ENCODE data around the gene TDG. TPM values are rescaled to one million over a fixed set of nuclear protein-coding genes. Genes with fewer than 3 reads are reported as not detected.
"Not testable (repeated sequence)": the region's sequence is repeated elsewhere in the genome, so short reads cannot be mapped to it uniquely, and the experiment has no call there.

TDG gene
- total and polyA plus RNA-seq, 2 experiments from 2014 or later: 24.0 to 28.5 TPM

- no peak for DNase-seq
- Histone ChIP-seq H3K36me3 (ENCODE audit: low read depth) (peaks cover 5% of the 10 kb centered on the region), H4K20me1 (ENCODE audit: insufficient read depth) (no peaks in the 10 kb centered on the region), H3K4me3 (no peak overlapping the region), H3K4me2 (ENCODE audit: unreplicated experiment) (peak overlapping the region; percentile 36), H2AFZ (peak overlapping the region; percentile 56), H3K9ac (no peak overlapping the region), H3K27me3 (replicated peaks; ENCODE audit: insufficient read depth) (no peaks in the 10 kb centered on the region), H3F3A (ENCODE audit: insufficient read depth) (peaks cover 14% of the 10 kb centered on the region), H3K27ac (peak overlapping the region; percentile 63; the same call in 1 of the 2 replicates), H3K4me1 (ENCODE audit: insufficient read depth) (peaks cover 27% of the 10 kb centered on the region), H3K9me3 (ENCODE audit: low read depth) (no peaks in the 10 kb centered on the region), H3K9me2 (ENCODE audit: insufficient read depth) (no peaks in the 10 kb centered on the region), H3K79me2 (ENCODE audit: insufficient read depth) (no peaks in the 10 kb centered on the region)
- WGBS, 2 experiments (ENCODE audit: low coverage in 1 of 2, low lambda C conversion rate in 2 of 2, missing lambda C conversion rate in 2 of 2): 96 to 98% methylated on average over 2 of the region's 2 CpGs
- TF ChIP-seq EZH2phosphoT487 (IDR thresholded peaks at IDR 0.05; ENCODE audit: insufficient read depth, low read depth) (no peak), EZH2 (IDR thresholded peaks at IDR 0.05; ENCODE audit: insufficient read depth, poor library complexity, severe bottlenecking) (no peak)
- in situ Hi-C loops (cut with MboI): no loop called here
Measured at GRCh38 chr12:104010606-104011169, 45.0 kb downstream of the TDG start.

- Histone ChIP-seq H4K20me1 (ENCODE audit: insufficient read depth) (no peaks in the 10 kb centered on the region), H3K27me3 (replicated peaks; ENCODE audit: insufficient read depth) (no peaks in the 10 kb centered on the region), H3K9me3 (ENCODE audit: low read depth) (no peaks in the 10 kb centered on the region), H2AFZ (peak overlapping the region; percentile 56), H3K9me2 (ENCODE audit: insufficient read depth) (no peaks in the 10 kb centered on the region), H3K36me3 (ENCODE audit: low read depth) (peaks cover 5% of the 10 kb centered on the region), H3K27ac (peak overlapping the region; percentile 63), H3K79me2 (ENCODE audit: insufficient read depth) (no peaks in the 10 kb centered on the region), H3K4me1 (ENCODE audit: insufficient read depth) (peaks cover 27% of the 10 kb centered on the region), H3K4me3 (no peak overlapping the region), H3F3A (ENCODE audit: insufficient read depth) (peaks cover 14% of the 10 kb centered on the region), H3K9ac (no peak overlapping the region), H3K4me2 (ENCODE audit: unreplicated experiment) (peak overlapping the region; percentile 36)
- 45 to 47% methylated on average over 6 of the region's 6 CpGs for WGBS, 2 experiments (ENCODE audit: low coverage in 1 of 2, low lambda C conversion rate in 2 of 2, missing lambda C conversion rate in 2 of 2)
- TF ChIP-seq EZH2phosphoT487 (IDR thresholded peaks at IDR 0.05; ENCODE audit: insufficient read depth, low read depth) (no peak), EZH2 (IDR thresholded peaks at IDR 0.05; ENCODE audit: insufficient read depth, poor library complexity, severe bottlenecking) (no peak)
- DNase-seq: peak; percentile 90
- in situ Hi-C loops (cut with MboI): no loop called here
Measured at GRCh38 chr12:104011253-104011652, 45.6 kb downstream of the TDG start.

- Histone ChIP-seq H3K4me2 (ENCODE audit: unreplicated experiment) (no peak overlapping the region), H3K9me3 (ENCODE audit: low read depth) (no peaks in the 10 kb centered on the region), H3K4me3 (no peak overlapping the region), H3F3A (ENCODE audit: insufficient read depth) (peaks cover 5% of the 10 kb centered on the region), H2AFZ (no peak overlapping the region), H3K27me3 (replicated peaks; ENCODE audit: insufficient read depth) (no peaks in the 10 kb centered on the region), H4K20me1 (ENCODE audit: insufficient read depth) (no peaks in the 10 kb centered on the region), H3K4me1 (ENCODE audit: insufficient read depth) (peaks cover 16% of the 10 kb centered on the region), H3K9me2 (ENCODE audit: insufficient read depth) (no peaks in the 10 kb centered on the region), H3K9ac (no peak overlapping the region), H3K27ac (no peak overlapping the region), H3K36me3 (ENCODE audit: low read depth) (peaks cover 5% of the 10 kb centered on the region), H3K79me2 (ENCODE audit: insufficient read depth) (no peaks in the 10 kb centered on the region)
- no peak for DNase-seq
- WGBS, 2 experiments (ENCODE audit: low coverage in 1 of 2, low lambda C conversion rate in 2 of 2, missing lambda C conversion rate in 2 of 2): 73 to 74% methylated on average over 4 of the region's 4 CpGs
- in situ Hi-C loops (cut with MboI): no loop called here
- TF ChIP-seq EZH2phosphoT487 (IDR thresholded peaks at IDR 0.05; ENCODE audit: insufficient read depth, low read depth) (no peak), EZH2 (IDR thresholded peaks at IDR 0.05; ENCODE audit: insufficient read depth, poor library complexity, severe bottlenecking) (no peak)
Measured at GRCh38 chr12:104012331-104012730, 46.7 kb downstream of the TDG start.

- H3K36me3 ChIP-seq (ENCODE audit: low read depth); H2AFZ ChIP-seq; H3K9ac ChIP-seq; H3K4me2 ChIP-seq (ENCODE audit: unreplicated experiment); in situ Hi-C loops (cut with MboI); H3K27me3 ChIP-seq (replicated peaks; ENCODE audit: insufficient read depth); H3K4me3 ChIP-seq; H3K4me1 ChIP-seq (ENCODE audit: insufficient read depth); H3K9me3 ChIP-seq (ENCODE audit: low read depth); H3K9me2 ChIP-seq (ENCODE audit: insufficient read depth); H3K27ac ChIP-seq; H3F3A ChIP-seq (ENCODE audit: insufficient read depth); H3K79me2 ChIP-seq (ENCODE audit: insufficient read depth); H4K20me1 ChIP-seq (ENCODE audit: insufficient read depth); DNase-seq: not testable (repeated sequence)
- WGBS, 2 experiments (ENCODE audit: low coverage in 1 of 2, low lambda C conversion rate in 2 of 2, missing lambda C conversion rate in 2 of 2): 86 to 94% methylated on average over 1 of the region's 1 CpG
Measured at GRCh38 chr12:104021862-104022261, 56.2 kb downstream of the TDG start.

GRCh38 chr12:104022786-104023185 lies 57.1 kb downstream of the TDG start:
- no peaks in the 10 kb centered on the region for H4K20me1 ChIP-seq (ENCODE audit: insufficient read depth)
- H3K36me3 ChIP-seq (ENCODE audit: low read depth): no peaks in the 10 kb centered on the region
- 48 to 49% methylated on average over 3 of the region's 3 CpGs for whole genome bisulfite sequencing, 2 experiments (ENCODE audit: low coverage in 1 of 2, low lambda C conversion rate in 2 of 2, missing lambda C conversion rate in 2 of 2)
- H3K27me3 ChIP-seq (replicated peaks; ENCODE audit: insufficient read depth): no peaks in the 10 kb centered on the region
- no peak overlapping the region for H3K9ac ChIP-seq
- H3K4me2 ChIP-seq (ENCODE audit: unreplicated experiment): no peak overlapping the region
- no peaks in the 10 kb centered on the region for H3K9me3 ChIP-seq (ENCODE audit: low read depth)
- in situ Hi-C loops (cut with MboI): no loop called here
- no peaks in the 10 kb centered on the region for H3K79me2 ChIP-seq (ENCODE audit: insufficient read depth)
- no peak for TF ChIP-seq EZH2 (IDR thresholded peaks at IDR 0.05; ENCODE audit: insufficient read depth, poor library complexity, severe bottlenecking)
- no peak for TF ChIP-seq EZH2phosphoT487 (IDR thresholded peaks at IDR 0.05; ENCODE audit: insufficient read depth, low read depth)
- no peaks in the 10 kb centered on the region for H3F3A ChIP-seq (ENCODE audit: insufficient read depth)
- H3K27ac ChIP-seq: no peak overlapping the region
- H3K9me2 ChIP-seq (ENCODE audit: insufficient read depth): no peaks in the 10 kb centered on the region
- H3K4me1 ChIP-seq (ENCODE audit: insufficient read depth): no peaks in the 10 kb centered on the region
- no peak for DNase-seq
- no peak overlapping the region for H2AFZ ChIP-seq
- H3K4me3 ChIP-seq: no peak overlapping the region
